Stimulated activated CD8-positive, alpha-beta memory T cell treated with anti-CD3 and anti-CD28 coated beads, Interleukin-15, amount 100 ng/mL, for 48 hours (primary cell): Measurements from ENCODE around the gene YIPF3.

Experiments
- DNase-seq, 2 donors: peaks; one replicate each; pipeline ENCODE4 v3.0.0-alpha.2; 2020; ENCODE audit warnings: low read depth in 2 of 2

The YIPF3 gene

DNA sequence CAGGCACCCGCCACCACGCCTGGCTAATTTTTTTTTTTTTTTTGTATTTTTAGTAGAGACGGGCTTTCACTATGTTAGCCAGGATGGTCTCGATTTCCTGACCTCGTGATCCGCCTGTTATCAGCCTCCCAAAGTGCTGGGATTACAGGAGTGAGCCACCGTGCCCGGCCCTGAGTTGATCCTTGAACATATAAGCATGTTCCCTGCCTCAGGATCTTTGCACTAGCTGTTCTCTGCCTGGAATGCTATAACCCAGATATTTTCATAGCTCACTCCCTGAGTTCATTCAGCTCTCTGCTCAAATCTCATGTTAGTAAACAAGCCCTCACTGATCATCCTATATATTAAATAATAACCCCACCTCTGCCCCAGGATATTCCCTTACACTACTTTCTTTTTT lies 52.4 kb downstream of the YIPF3 start:
- no peak for DNase-seq

DNA sequence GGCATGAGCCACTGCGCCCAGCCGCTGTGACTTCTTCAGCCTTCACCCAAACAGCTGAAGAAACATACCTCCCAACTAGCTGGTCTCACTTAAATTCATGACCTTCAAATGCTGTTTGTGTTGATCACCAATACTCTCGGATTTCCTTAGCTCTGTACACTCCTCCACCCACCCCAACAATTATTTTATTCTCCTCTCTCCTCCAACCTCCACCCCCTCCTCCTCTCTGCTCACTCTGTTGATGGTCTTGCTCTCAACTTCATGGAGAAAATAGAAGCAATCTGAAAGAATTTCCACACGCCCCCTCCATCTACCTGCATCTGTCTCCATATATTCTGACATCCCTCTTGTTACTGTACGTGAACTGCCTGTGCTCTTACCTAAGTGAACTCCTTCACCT lies 54.8 kb downstream of the YIPF3 start:
- DNase-seq, result no peak
